Fibroblast of mammary gland (primary cell): Measurements from ENCODE around the gene POLDIP2.

ENCODE experiments used
- DNase-seq: peaks from one replicate; pipeline ENCODE4 v3.0.0-alpha.2; 2010; ENCODE audit warnings: low read depth
- H3K4me3 ChIP-seq: 2 replicates; pipeline ENCODE4 v1.5.1; 2011; ENCODE audit warnings: low read depth, mild to moderate bottlenecking, low read length, moderate library complexity; ENCODE audit not compliant: control insufficient read depth
- TF ChIP-seq, protein P1 (sequence below): conservative IDR thresholded peaks from 2 replicates; pipeline ENCODE4 v1.5.1; 2011; ENCODE audit warnings: low read depth, low read length, inconsistent platforms; ENCODE audit not compliant: control insufficient read depth, insufficient read depth

POLDIP2 gene

DNA sequence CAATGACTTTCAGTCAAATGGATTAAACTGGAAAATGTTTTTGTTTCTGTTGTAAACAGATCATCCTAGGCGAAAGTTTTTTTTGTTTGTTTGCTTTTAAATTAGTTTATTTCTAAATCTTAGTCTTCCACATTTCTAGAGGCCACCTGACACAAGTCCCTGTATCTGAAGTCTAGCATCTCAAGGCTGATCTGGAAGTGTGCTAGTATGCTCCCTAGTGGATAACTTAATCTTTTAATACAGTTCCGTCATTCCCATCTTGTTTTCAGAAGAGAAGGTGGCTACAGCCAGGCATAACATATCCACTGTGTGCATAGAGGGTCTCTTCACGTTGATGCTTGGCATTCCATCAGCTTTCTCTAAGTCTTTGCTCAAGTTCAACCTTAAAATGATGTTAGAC, 29.6 kb downstream of the POLDIP2 start:
- H3K4me3 ChIP-seq: no peak overlapping the region
- TF ChIP-seq, protein P1, sequence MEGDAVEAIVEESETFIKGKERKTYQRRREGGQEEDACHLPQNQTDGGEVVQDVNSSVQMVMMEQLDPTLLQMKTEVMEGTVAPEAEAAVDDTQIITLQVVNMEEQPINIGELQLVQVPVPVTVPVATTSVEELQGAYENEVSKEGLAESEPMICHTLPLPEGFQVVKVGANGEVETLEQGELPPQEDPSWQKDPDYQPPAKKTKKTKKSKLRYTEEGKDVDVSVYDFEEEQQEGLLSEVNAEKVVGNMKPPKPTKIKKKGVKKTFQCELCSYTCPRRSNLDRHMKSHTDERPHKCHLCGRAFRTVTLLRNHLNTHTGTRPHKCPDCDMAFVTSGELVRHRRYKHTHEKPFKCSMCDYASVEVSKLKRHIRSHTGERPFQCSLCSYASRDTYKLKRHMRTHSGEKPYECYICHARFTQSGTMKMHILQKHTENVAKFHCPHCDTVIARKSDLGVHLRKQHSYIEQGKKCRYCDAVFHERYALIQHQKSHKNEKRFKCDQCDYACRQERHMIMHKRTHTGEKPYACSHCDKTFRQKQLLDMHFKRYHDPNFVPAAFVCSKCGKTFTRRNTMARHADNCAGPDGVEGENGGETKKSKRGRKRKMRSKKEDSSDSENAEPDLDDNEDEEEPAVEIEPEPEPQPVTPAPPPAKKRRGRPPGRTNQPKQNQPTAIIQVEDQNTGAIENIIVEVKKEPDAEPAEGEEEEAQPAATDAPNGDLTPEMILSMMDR: peak; percentile 18
- peak; percentile 54 for DNase-seq

GRCh38 chr17:28327031-28327607, 30.2 kb downstream of the POLDIP2 start:
- H3K4me3 ChIP-seq: no peak overlapping the region
- peak; percentile 52 for DNase-seq
- TF ChIP-seq, protein P1: no peak

- no peak overlapping the region for H3K4me3 ChIP-seq
- DNase-seq: no peak
- TF ChIP-seq, protein P1: no peak
These were observed 31.2 kb downstream of the POLDIP2 start for GRCh38 chr17:28326114-28326513.

GRCh38 chr17:28325211-28325610, 32.1 kb downstream of the POLDIP2 start:
- H3K4me3 ChIP-seq: no peak overlapping the region
- TF ChIP-seq, protein P1: no peak
- no peak for DNase-seq

GRCh38 chr17:28324781-28325180, 32.5 kb downstream of the POLDIP2 start:
- H3K4me3 ChIP-seq: no peak overlapping the region
- TF ChIP-seq, protein P1: no peak
- no peak for DNase-seq

- no peak for DNase-seq
- TF ChIP-seq, protein P1: no peak
- no peak overlapping the region for H3K4me3 ChIP-seq
These were observed 33.0 kb downstream of the POLDIP2 start for GRCh38 chr17:28324267-28324745.
